Fibroblast of lung (primary cell): Measurements from ENCODE around the gene FAXC.

Experiments
- EZH2 ChIP-seq: IDR thresholded peaks from 2 replicates; pipeline ENCODE4 v1.5.1; 2012; ENCODE audit warnings: low read length, control low read depth, mild to moderate bottlenecking; ENCODE audit errors: missing control alignments
- TF ChIP-seq, protein P1 (sequence below), 2 donors: IDR thresholded peaks in 1 of 2; conservative IDR thresholded peaks in 1 of 2; 1 replicate in 1 of 2; 2 replicates in 1 of 2; pipeline ENCODE4 v1.5.1; 2011 to 2012; ENCODE audit warnings: low read length in 2 of 2, control low read depth in 1 of 2, inconsistent platforms in 1 of 2, low read depth in 1 of 2, mild to moderate bottlenecking in 1 of 2

DNA sequence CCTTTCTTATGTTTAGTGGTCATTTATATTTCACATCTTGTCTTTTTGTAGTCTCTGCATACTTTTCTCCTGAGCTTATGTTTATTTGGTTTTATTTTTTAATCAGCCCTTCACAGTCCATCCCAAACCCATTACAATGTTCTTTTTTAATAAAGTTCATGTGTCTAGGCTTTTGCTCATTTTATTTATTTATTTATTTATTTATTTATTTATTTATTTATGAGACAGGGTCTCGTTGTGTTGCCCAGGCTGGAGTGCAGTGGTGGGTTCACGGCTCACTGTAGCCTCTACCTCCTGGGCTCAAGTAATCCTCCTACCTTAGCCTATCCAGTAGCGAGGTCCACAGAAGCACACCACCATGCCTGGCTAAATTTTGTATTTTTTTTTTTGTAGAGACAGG lies 41.4 kb upstream of the FAXC start:
- TF ChIP-seq, protein P1, sequence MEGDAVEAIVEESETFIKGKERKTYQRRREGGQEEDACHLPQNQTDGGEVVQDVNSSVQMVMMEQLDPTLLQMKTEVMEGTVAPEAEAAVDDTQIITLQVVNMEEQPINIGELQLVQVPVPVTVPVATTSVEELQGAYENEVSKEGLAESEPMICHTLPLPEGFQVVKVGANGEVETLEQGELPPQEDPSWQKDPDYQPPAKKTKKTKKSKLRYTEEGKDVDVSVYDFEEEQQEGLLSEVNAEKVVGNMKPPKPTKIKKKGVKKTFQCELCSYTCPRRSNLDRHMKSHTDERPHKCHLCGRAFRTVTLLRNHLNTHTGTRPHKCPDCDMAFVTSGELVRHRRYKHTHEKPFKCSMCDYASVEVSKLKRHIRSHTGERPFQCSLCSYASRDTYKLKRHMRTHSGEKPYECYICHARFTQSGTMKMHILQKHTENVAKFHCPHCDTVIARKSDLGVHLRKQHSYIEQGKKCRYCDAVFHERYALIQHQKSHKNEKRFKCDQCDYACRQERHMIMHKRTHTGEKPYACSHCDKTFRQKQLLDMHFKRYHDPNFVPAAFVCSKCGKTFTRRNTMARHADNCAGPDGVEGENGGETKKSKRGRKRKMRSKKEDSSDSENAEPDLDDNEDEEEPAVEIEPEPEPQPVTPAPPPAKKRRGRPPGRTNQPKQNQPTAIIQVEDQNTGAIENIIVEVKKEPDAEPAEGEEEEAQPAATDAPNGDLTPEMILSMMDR (conservative IDR thresholded peaks at IDR 0.05 in 1 of 2, IDR thresholded peaks at IDR 0.05 in 1 of 2; ENCODE audit: low read depth in 1 of 2, low read length in 2 of 2): no peak
- TF ChIP-seq EZH2: no peak
